GM21737 (cell line): Measurements from ENCODE around the gene GALNT4.
A peak's percentile ranks its signal among the peaks of the same experiment; 100 is the strongest.

Experiments used
- ATAC-seq: cut with Tn5 transposase; IDR thresholded peaks from one replicate; pipeline ENCODE4 v1.9.1; 2021; ENCODE audit warnings: mild to moderate bottlenecking, moderate library complexity; ENCODE audit not compliant: unreplicated experiment

Gene GALNT4

GRCh38 chr12:89524541-89525304 lies at the start of gene GALNT4:
Gene GALNT4, minus strand, starts transcription at chr12:89524796. Its CDS starts 247 bp downstream, at chr12:89524549.
- peak; percentile 75 for ATAC-seq

GRCh38 chr12:89573051-89573810 lies 48.6 kb upstream of the GALNT4 start:
- ATAC-seq, result no peak

GRCh38 chr12:89571491-89572195 lies 47.0 kb upstream of the GALNT4 start:
- ATAC-seq, result no peak

GRCh38 chr12:89568484-89568883 lies 43.9 kb upstream of the GALNT4 start:
- ATAC-seq, result no peak

GRCh38 chr12:89567691-89568239 lies 43.2 kb upstream of the GALNT4 start:
- no peak for ATAC-seq

GRCh38 chr12:89566615-89567014 lies 42.0 kb upstream of the GALNT4 start:
- no peak for ATAC-seq

GRCh38 chr12:89565002-89565401 lies 40.4 kb upstream of the GALNT4 start:
- ATAC-seq, result no peak

- ATAC-seq, result no peak
These were observed 35.2 kb upstream of the GALNT4 start for GRCh38 chr12:89559753-89560152.

GRCh38 chr12:89556976-89557375 lies 32.4 kb upstream of the GALNT4 start:
- ATAC-seq, result no peak

GRCh38 chr12:89552376-89552775 lies 27.8 kb upstream of the GALNT4 start:
- ATAC-seq, result no peak

GRCh38 chr12:89551747-89552146 lies 27.2 kb upstream of the GALNT4 start:
- no peak for ATAC-seq

- no peak for ATAC-seq
These were observed 22.5 kb upstream of the GALNT4 start for GRCh38 chr12:89547101-89547500.

- ATAC-seq, result no peak
These were observed 21.6 kb upstream of the GALNT4 start for GRCh38 chr12:89546151-89546550.

- ATAC-seq, result no peak
These were observed 20.1 kb upstream of the GALNT4 start for GRCh38 chr12:89544681-89545184.

- no peak for ATAC-seq
These were observed 19.4 kb upstream of the GALNT4 start for GRCh38 chr12:89544022-89544421.

- ATAC-seq, result peak; percentile 63
These were observed 18.5 kb upstream of the GALNT4 start for GRCh38 chr12:89542912-89543592.

- no peak for ATAC-seq
These were observed 17.6 kb upstream of the GALNT4 start for GRCh38 chr12:89542236-89542635.

GRCh38 chr12:89540586-89540985 lies 16.0 kb upstream of the GALNT4 start:
- no peak for ATAC-seq

GRCh38 chr12:89539426-89540223 lies 15.0 kb upstream of the GALNT4 start:
- ATAC-seq, result no peak

- ATAC-seq, result no peak
These were observed 14.3 kb upstream of the GALNT4 start for GRCh38 chr12:89538897-89539296.
